PC-9 (cell line): ENCODE measurements around the gene TRABD2A. TPM values are rescaled to one million over a fixed set of nuclear protein-coding genes. Genes with fewer than 3 reads are reported as not detected.

Experiments used
- BruUV-seq: library from RNA; stranded (reverse); fragments of 400-500 nt; replicated peaks from 2 replicates; lab custom pipeline; 2021; lab: Mats Ljungman, UMichigan
- CTCF ChIA-PET: fragments of 300-600 bp; sonication (Branson Sonifier 250); formaldehyde crosslinking; loops from one replicate; lab custom pipeline; 2022; ENCODE audit warnings: antibody characterized with exemption; lab: Charles Lee
- POLR2A ChIA-PET: fragments of 300-600 bp; sonication (Branson Sonifier 250); formaldehyde crosslinking; loops from one replicate; lab custom pipeline; 2022; ENCODE audit warnings: antibody characterized with exemption; ENCODE audit not compliant: unreplicated experiment; lab: Charles Lee
- DNase-seq, 2 experiments: peaks; one replicate each; pipeline versions ENCODE4 v3.0.0 to v3.0.0-alpha.2; 2015 to 2022; ENCODE audit warnings: mixed read lengths in 1 of 2
- H2AFZ ChIP-seq: fragments of 200-600 bp; sonication (generic); 2 replicates; pipeline ENCODE4 v1.8.1; 2017; ENCODE audit warnings: antibody characterized with exemption
- H3F3A ChIP-seq: fragments of 200-600 bp; sonication (generic); 2 replicates; pipeline ENCODE4 v1.8.1; 2017; ENCODE audit warnings: antibody characterized with exemption, mild to moderate bottlenecking, low read depth; ENCODE audit not compliant: insufficient read depth
- H3K27ac ChIP-seq: fragments of 200-600 bp; sonication (generic); 2 replicates; pipeline ENCODE4 v1.6.1; 2016; ENCODE audit warnings: mixed run types
- H3K27me3 ChIP-seq: fragments of 200-600 bp; sonication (generic); 2 replicates; pipeline ENCODE4 v1.6.1; 2016; ENCODE audit warnings: low read depth, mixed run types; ENCODE audit not compliant: insufficient read depth
- H3K36me3 ChIP-seq: fragments of 200-600 bp; sonication (generic); 2 replicates; pipeline ENCODE4 v1.6.1; 2016; ENCODE audit warnings: low read depth, mixed run types
- H3K4me1 ChIP-seq: fragments of 200-600 bp; sonication (generic); replicated peaks from 2 replicates; pipeline ENCODE4 v1.6.1; 2016; ENCODE audit warnings: mixed run types; ENCODE audit not compliant: insufficient read depth
- H3K4me2 ChIP-seq: fragments of 200-600 bp; sonication (generic); 2 replicates; pipeline ENCODE4 v1.6.1; 2017; ENCODE audit warnings: mixed run types
- H3K4me3 ChIP-seq: fragments of 200-600 bp; sonication (generic); 2 replicates; pipeline ENCODE4 v1.6.1; 2016; ENCODE audit warnings: mixed run types
- H3K79me2 ChIP-seq: fragments of 200-600 bp; sonication (generic); 2 replicates; pipeline ENCODE4 v1.6.1; 2017; ENCODE audit warnings: low read depth, mixed run types
- H3K9me2 ChIP-seq: fragments of 200-600 bp; sonication (generic); 2 replicates; pipeline ENCODE4 v1.8.1; 2017; ENCODE audit warnings: mild to moderate bottlenecking; ENCODE audit not compliant: insufficient read depth
- H3K9me3 ChIP-seq: fragments of 200-600 bp; sonication (generic); 2 replicates; pipeline ENCODE4 v1.8.1; 2016; ENCODE audit warnings: low read depth; ENCODE audit not compliant: insufficient read depth
- H4K20me1 ChIP-seq: fragments of 200-600 bp; sonication (generic); 2 replicates; pipeline ENCODE4 v1.8.1; 2017; ENCODE audit not compliant: insufficient read depth
- CTCF ChIP-seq: fragments of 200-600 bp; sonication (generic); conservative IDR thresholded peaks from 2 replicates; pipeline ENCODE4 v1.6.1; 2017; ENCODE audit warnings: mixed run types, antibody characterized with exemption, mild to moderate bottlenecking, moderate library complexity
- EZH2 ChIP-seq: fragments of 200-600 bp; sonication (generic); IDR thresholded peaks from 2 replicates; pipeline ENCODE4 v1.8.0; 2017; ENCODE audit warnings: antibody characterized with exemption, low read depth
- intact Hi-C: fragments of 100-400 bp; cut with micrococcal nuclease; formaldehyde crosslinking; loops from one replicate; pipeline ENCODE4 v1.10.0; 2022; ENCODE audit not compliant: unreplicated experiment
- total RNA-seq: library from RNA; stranded (reverse); gene quantifications from 2 replicates; pipeline ENCODE4 v1.2.3, GENCODE V29; 2021

TRABD2A gene
- total RNA-seq, 1 experiment from 2014 or later: 2.2 TPM

GRCh38 chr2:84904717-84905174, 23.9 kb upstream of the TRABD2A start:
- Histone ChIP-seq H2AFZ (peak overlapping the region; percentile 85), H3K79me2 (peaks cover 18% of the 10 kb centered on the region), H3K4me3 (peak overlapping the region; percentile 97), H3K9me3 (no peaks in the 10 kb centered on the region), H3K4me1 (peaks cover 21% of the 10 kb centered on the region), H3K27me3 (0 out of 2 replicates have a peak, but pooled peaks cover 3% of the 10 kb centered on the region), H3K9me2 (no peaks in the 10 kb centered on the region), H3K36me3 (no peaks in the 10 kb centered on the region), H4K20me1 (no peaks in the 10 kb centered on the region), H3K27ac (no peak overlapping the region), H3K4me2 (peak overlapping the region; percentile 96), H3F3A (peaks cover 20% of the 10 kb centered on the region)
- CTCF ChIA-PET: interaction anchor here (0.8 kb wide), 1 partner anchor 396 kb away, joined by 3 read pairs; no protein-coding TSS in a partner anchor
- TF ChIP-seq CTCF: no peak
- TF ChIP-seq EZH2: no peak
- intact Hi-C loops: loop anchor here (5.0 kb wide), 1 partner anchor 448 kb away; the partner anchor contains the start of genes ELMOD3 and RETSAT
- DNase-seq: no peak
- POLR2A ChIA-PET: interaction anchor here (0.5 to 0.6 kb wide), 3 partner anchors 80 to 652 kb away, joined by 3 to 5 read pairs (median 4); no protein-coding TSS in a partner anchor
- no TSS peak for BruUV-seq

- no peak for DNase-seq
- peaks cover 18% of the 10 kb centered on the region for H3K79me2 ChIP-seq
- H3K27ac ChIP-seq: no peak overlapping the region
- CTCF ChIA-PET: interaction anchor here (1.3 kb wide), 1 partner anchor 21 kb away, joined by 3 read pairs; no protein-coding TSS in a partner anchor
- 0 out of 2 replicates have a peak, but pooled peaks cover 3% of the 10 kb centered on the region for H3K27me3 ChIP-seq
- H3K9me2 ChIP-seq: no peaks in the 10 kb centered on the region
- peak overlapping the region; percentile 97; the same call in 1 of the 2 replicates for H3K4me3 ChIP-seq
- H3F3A ChIP-seq: peaks cover 20% of the 10 kb centered on the region
- H3K4me2 ChIP-seq: peak overlapping the region; percentile 96
- H3K4me1 ChIP-seq: peaks cover 21% of the 10 kb centered on the region
- POLR2A ChIA-PET: interaction anchor here (0.5 to 0.6 kb wide), 2 partner anchors 79 to 653 kb away, joined by 3 to 4 read pairs; no protein-coding TSS in a partner anchor
- no peaks in the 10 kb centered on the region for H3K36me3 ChIP-seq
- intact Hi-C loops: no loop called here
- H2AFZ ChIP-seq: no peak overlapping the region
- BruUV-seq: no TSS peak
- H4K20me1 ChIP-seq: no peaks in the 10 kb centered on the region
- no peaks in the 10 kb centered on the region for H3K9me3 ChIP-seq
- no peak for TF ChIP-seq EZH2
- no peak for TF ChIP-seq CTCF
Measured at GRCh38 chr2:84904151-84904550, 23.3 kb upstream of the TRABD2A start.

- 0 out of 2 replicates have a peak, but pooled peaks cover 3% of the 10 kb centered on the region for H3K27me3 ChIP-seq
- no peaks in the 10 kb centered on the region for H3K9me2 ChIP-seq
- H3K9me3 ChIP-seq: no peaks in the 10 kb centered on the region
- no peaks in the 10 kb centered on the region for H3K36me3 ChIP-seq
- no peak for DNase-seq
- POLR2A ChIA-PET: interaction anchor here (0.6 kb wide), 1 partner anchor 452 kb away, joined by 3 read pairs; the partner anchor contains the start of gene RETSAT
- no TSS peak for BruUV-seq
- TF ChIP-seq CTCF (no peak), EZH2 (no peak)
- peaks cover 11% of the 10 kb centered on the region for H3F3A ChIP-seq
- peaks cover 13% of the 10 kb centered on the region for H3K79me2 ChIP-seq
- no peaks in the 10 kb centered on the region for H4K20me1 ChIP-seq
- H3K4me1 ChIP-seq: peaks cover 11% of the 10 kb centered on the region
- H2AFZ ChIP-seq: no peak overlapping the region
- no peak overlapping the region for H3K27ac ChIP-seq
- intact Hi-C loops: no loop called here
- H3K4me3 ChIP-seq: no peak overlapping the region
- CTCF ChIA-PET: no interaction called here
- H3K4me2 ChIP-seq: no peak overlapping the region
Measured at GRCh38 chr2:84902526-84902925, 21.6 kb upstream of the TRABD2A start.
